ENCODE measurements around the gene STX16.

The STX16 gene

DNA sequence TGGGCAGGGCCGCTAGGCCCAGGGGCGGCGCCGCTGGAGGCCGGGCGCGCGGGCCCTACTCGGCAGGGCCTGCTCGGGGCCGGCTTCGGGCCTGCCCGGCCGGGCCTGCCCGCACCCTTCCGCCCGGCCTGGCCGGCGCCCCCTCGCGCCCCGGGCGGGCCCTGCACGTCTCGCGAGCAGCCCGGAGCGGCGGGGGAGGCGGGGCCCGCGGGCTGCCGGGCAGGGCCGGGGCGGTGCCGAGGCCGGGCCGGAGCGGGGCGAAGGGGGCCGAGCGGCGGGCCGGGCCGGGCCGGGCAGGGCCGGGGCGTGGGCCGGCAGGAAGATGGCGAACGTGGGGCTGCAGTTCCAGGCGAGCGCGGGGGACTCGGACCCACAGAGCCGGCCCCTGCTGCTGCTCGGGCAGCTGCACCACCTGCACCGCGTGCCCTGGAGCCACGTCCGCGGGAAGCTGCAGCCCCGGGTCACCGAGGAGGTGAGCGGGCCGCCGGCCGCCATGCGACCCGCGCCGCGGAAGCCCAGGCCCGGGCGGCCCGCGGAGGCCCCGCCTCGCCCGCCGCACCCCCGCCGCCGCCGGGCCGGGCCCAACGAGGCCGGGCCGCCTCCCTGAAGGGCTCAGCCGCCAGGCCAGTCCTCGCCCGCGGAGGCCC, 41.6 kb downstream of the STX16 start, which contains the start of gene NPEPL1:
NPEPL1 (plus strand) TSS at position 222 of the 647 bp plus-strand sequence; CDS start at position 323, 101 bp downstream.
- Histone ChIP-seq H3K27ac (peak within 1 kb of the TSS; percentile 69 to 98 (median 88)), H3K4me3 (peak within 1 kb of the TSS; percentile 37 to 54 (median 45))

DNA sequence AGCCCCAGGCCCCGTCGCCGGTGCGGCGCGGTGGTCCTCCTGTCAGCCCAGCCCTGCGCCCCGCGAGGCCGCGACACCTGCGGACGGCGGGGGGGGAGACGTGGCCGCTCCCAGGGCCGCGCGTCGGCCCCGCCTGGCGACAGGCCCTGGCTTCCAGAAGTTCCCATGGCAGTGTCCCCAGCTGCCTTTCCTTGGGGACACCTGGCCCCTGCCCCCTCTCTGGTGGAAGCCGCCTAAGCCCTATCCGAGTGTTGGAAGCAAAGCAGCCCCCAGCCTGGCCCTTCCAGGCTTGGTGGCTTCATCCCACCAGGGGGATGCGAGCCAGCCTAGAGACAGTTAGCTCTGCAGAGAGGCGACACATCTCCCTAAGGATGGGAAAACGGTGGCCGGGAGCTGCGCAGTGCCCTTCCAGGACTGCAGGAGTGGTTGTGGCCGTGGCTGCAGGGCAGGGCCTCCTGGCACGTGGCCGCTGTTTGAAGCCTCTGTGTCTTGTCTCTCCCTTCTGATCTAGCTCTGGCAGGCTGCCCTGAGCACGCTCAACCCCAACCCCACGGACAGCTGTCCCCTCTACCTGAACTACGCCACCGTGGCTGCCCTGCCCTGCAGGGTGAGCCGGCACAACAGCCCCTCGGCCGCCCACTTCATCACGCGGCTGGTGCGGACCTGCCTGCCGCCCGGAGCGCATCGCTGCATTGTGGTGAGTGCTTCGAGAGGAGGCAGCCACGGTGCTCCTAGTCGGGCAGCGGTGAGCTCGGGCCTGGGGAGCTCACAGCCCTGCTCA, 42.3 kb downstream of the STX16 start:
- Histone ChIP-seq H3K4me3 (peak overlapping the region; percentile 37 to 54 (median 45)), H3K27ac (peak overlapping the region; percentile 56 to 98 (median 80))

DNA sequence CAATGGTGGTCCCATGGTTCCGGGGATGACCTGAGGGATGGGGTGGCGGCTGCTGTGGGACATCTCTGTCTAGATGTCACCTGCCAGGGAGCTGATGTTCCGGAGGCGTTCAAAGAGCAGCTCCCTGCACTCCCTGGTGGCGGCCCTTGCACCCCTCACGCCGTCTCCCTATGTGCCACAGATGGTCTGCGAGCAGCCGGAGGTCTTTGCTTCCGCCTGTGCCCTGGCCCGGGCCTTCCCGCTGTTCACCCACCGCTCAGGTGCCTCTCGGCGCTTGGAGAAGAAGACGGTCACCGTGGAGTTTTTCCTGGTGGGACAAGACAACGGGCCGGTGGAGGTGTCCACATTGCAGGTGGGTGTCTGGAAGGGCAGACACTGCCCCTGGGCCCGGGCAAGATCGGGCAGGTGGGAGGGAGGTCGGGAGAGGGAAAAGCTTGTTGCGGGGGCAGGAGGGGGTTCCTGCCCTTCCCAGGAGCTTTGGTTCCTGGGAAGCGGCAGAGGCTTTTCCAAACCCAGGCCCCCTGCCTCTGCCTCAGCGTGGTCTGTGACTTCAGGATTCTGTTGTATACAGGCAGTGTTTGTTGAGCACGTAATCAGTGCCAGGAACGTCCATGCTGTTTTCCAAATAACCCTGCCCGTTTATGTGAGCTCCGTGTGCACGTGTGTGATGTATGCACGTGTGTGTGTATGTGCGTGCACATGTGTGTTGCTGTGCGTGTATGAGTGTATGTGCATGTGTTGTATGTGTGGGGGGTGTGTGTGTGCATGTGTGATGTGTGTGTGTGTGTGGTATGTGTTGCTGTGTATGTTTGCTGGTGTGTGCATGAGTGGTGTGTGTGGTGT, 43.4 kb downstream of the STX16 start:
- H3K4me3 ChIP-seq, result no peak overlapping the region
- H3K27ac ChIP-seq, result peak overlapping the region in 1 of 21 experiments; percentile 82

DNA sequence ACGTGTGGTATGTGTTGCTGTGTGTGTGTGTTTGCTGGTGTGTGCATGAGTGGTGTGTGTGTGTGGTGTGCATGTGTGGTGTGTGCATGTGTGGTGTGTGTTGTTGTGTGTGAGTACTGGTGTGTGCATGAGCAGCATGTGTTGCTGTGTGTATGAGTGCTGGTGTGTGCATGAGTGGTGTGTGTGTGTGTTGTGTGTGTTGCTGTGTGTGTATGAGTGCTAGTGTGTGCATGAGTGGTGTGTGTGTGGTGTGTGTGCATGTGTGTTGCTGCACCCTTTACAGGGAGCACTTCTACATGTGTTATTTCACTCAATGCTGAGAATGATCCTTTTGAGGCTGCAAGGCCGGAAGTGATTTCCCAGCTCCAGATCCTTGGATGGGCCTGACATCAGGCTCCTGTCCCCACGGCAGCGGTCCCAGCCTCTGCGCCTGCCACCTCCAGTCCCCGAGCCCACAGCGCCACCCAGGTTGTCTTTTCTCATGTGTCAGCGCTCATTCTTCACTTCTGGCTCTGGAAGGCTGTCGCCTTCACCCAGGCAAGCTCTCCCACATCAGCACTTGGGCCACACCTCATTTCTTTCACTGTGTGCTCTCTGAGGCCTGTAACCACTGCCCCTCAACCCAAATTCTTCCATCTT, 44.1 kb downstream of the STX16 start:
- Histone ChIP-seq H3K27ac (no peak overlapping the region), H3K4me3 (no peak overlapping the region)

DNA sequence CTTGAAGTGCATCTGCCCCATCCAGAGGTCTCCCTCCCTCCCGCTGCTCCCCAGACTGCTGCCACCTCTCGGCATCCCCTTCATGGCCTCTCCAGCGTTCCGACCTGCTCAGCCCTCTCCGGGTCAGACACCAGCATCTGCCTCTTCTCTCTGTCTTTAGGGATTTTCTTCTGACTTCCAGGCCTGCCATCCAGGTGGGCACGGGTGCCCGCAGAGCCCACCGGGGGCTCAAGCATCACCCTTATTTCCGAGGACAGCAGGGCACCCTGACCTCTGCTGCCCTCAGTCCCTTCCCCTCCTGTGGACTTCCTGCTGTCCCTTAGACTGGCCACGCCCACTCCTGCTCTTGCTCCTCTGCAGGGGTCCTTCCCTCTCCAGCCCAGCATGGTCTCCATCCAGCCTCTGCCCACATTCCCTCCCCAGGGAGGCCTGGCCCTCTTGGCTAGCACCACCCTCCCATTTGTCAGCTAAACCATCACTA, 44.9 kb downstream of the STX16 start:
- no peak overlapping the region for H3K4me3 ChIP-seq
- H3K27ac ChIP-seq, result no peak overlapping the region

DNA sequence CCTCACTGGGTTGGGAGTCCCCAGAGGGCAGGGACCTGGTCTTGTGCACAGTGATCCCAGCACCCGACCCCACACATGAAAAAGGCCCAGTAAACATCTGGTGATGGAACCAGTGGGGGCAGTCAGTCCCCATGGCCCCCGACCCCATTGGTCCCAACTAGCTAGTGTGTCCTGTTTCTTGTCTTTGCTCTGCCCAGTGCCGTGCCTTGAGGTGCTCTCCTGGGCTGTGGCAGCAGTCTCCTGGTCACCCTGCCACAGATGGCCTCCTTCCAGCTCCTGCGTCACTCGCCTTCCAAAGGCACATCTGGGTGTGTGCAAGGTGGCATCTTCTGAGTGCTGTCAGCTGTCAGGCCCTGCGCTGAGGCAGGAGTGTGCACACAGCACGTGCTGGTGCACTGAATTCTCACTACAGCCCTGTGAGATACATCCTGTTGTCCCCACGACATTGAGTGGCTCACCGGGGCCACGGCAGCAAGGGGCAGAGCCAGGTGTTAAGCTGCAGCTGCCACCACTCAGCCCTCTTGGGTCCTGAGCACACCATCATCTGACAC, 45.4 kb downstream of the STX16 start:
- H3K27ac ChIP-seq, result no peak overlapping the region

DNA sequence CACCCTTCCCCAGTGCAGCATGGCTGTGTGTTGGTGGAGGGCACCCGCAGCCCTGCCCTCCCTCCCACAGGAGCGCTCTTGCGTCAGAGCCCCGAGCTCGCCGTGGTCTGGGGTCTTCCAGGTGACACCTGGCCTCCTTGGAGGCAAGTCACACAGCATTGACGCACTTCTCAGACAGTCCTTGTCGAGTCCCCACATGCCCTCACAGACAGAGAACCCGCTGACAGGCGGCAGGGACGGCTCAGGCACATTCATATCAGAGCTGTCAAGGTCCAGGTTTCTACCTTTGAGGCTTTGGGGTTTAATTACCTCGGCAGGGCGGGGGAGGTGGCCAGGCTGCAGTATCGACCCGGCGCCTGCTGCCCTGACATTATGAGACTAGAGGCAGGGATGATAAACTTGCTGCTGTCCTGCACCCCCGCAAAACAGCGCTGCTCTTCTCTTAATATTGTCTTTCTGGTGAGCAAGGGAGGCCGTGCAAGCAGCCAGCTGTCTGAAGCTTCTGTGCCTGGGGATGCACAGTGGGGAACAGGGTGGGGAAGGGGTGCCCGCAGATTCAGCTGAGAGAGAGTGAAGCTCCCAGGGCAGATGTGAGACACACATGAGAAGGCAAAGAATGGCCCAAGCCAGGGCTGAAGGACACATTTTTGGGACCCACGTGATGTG, 46.3 kb downstream of the STX16 start:
- no peak overlapping the region for H3K27ac ChIP-seq
- no peak overlapping the region for H3K4me3 ChIP-seq

More for the DNA sequence above, 45.4 kb downstream of the STX16 start:
- no peak overlapping the region for H3K4me3 ChIP-seq

DNA sequence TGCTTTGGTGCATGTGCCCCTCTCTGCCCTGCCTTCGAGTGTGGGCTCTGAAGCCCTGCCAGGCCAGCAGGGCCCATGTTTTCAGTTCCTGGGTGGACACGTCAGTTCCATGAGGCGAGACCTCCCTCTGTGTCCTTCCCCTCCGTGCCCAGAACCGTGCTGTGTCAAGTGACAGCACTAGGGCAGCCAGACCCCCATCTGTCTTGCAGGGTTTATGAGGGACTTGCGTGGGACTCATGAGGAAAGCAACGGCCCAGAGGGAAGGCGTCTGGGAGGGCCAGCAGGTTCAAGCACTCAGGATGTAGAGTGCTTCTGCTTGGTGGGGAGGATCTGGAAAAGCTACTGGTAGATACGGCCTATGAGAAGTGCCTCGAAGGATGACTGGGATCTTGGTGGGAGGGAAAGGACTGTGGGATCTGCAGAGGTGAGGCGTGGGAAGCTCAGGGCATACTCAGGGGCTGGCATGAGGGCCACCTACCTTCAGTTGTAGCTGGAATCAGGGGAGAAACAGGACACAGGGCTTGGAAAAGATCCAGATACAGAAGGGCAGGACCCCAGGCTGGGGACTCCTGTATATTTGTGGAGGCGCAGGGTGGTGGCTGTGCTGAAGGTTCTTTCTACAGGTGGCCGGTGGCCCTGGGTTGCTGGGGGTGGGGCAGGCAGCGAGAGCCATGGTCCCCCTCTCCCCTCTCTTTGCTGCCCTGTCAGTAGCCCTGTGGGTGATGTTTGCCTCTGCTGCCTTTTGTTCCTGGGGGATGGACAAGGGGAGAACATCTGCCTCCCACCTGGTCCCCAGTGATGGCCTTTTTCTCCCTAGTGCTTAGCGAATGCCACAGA, 47.0 kb downstream of the STX16 start:
- no peak overlapping the region for H3K4me3 ChIP-seq
- H3K27ac ChIP-seq, result peak overlapping the region in 1 of 21 experiments; percentile 72

DNA sequence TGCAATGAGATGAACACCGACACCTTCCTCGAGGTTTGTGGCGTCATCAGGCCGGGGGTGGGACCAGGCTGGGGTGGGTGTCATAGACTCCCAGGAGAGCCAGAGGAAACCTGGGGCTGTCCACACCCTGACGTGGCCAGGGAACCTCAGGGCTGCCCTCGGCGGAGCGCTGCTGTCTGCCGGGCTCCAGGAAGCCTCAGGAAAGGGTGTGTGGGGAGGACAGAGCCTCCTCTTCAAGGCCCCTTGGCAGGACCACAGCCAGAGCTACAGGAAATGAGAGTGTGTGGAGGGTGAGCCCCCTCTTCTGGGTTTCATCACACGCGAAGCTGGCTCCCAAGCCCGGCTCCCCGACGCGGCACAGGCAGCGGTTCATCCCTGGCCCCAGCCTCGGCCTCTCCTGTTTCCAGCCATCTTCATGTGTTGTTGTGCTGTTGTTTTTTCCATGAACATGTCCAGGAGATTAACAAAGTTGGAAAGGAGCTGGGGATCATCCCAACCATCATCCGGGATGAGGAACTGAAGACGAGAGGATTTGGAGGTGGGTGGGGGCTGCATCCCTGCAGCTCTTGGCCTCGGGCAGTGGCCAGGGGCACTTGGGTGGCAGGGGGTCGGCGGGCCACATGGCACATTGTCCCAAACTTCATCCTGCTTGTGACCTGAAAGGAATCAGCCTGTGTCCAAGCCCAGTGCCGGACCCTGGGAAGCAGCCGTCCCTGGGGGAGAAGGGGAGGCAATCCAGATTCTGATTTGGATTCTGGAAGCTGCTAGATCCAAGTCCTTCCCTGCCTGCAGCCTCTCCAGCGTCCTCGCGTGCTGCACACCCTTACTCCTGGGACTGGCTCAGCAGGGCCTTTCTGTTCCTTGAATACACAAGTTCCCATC, 47.9 kb downstream of the STX16 start:
- H3K4me3 ChIP-seq, result no peak overlapping the region
- H3K27ac ChIP-seq, result peak overlapping the region in 1 of 21 experiments; percentile 72

DNA sequence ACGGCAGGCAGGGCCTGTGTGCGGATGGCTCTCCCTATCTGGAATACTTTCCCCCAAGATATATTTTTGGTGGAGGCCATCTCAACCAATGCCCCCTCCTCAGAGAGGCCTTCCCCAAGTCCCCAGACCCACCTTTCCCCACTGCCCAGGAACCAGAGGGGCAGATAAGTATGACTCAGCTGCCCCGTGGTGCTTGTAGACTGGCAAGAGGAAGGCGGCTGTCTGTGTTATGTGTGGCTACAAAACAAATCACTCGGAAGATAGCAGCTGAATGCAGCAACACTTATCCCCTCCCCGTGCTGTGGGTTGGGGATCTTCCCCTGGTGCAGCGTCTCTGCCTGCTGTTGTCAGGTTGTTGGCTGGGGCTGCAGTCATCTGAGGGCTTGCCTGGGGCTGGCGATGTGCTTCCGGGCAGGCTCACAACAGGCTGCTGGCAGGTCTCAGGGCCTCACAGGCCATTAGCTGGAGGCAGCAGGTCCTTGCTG, 48.6 kb downstream of the STX16 start:
- H3K27ac ChIP-seq, result peak overlapping the region in 1 of 21 experiments; percentile 16
- no peak overlapping the region for H3K4me3 ChIP-seq

DNA sequence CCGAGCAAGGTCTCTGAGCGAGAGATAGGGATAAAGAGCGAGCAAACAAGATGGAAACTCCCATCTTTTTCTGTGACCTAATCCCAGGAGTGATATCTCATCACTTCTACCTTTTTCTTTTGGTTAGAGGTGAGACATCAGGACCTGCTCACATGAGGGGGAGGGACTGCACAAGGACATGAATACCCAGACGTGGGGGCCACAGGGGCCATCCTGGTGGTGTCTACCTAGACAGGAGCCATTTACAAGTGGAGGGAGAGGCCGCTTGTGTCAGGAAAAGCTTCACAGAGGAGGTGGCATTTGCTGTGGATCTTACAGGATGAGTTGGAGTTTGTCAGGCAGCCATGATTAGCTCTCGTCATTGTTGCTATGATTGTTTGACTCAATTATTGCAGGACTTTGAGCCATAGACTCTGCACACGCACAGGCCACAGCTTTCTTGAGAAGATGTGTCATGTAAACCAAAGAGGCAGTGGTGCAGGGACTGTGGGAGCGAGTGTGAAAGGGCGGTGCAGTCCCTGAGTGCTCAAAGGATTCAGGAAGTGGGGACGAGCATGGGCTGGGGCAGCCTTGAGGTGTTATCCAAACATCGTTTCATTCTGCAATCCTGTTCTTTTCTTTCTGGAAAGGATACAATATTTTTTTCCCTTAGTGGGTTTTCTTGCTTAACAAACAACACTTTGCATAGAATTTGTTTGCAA, 49.2 kb downstream of the STX16 start:
- no peak overlapping the region for H3K4me3 ChIP-seq
- peak overlapping the region in 1 of 21 experiments; percentile 16 for H3K27ac ChIP-seq

DNA sequence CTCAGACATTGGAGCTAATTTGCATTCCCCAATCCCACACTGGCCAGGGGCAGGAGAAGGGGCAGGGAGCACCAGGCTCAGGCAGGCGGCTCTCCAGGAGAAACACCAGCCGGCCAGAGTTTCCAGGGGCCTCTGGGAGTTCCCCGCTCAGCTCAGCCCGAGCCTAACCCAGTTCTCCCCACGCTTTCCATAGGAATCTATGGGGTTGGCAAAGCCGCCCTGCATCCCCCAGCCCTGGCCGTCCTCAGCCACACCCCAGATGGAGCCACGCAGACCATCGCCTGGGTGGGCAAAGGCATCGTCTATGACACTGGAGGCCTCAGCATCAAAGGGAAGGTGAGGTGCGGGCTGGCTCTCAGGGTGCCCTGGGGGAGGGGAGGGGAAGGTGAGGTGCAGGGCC, 49.7 kb downstream of the STX16 start:
- no peak overlapping the region for H3K27ac ChIP-seq

DNA sequence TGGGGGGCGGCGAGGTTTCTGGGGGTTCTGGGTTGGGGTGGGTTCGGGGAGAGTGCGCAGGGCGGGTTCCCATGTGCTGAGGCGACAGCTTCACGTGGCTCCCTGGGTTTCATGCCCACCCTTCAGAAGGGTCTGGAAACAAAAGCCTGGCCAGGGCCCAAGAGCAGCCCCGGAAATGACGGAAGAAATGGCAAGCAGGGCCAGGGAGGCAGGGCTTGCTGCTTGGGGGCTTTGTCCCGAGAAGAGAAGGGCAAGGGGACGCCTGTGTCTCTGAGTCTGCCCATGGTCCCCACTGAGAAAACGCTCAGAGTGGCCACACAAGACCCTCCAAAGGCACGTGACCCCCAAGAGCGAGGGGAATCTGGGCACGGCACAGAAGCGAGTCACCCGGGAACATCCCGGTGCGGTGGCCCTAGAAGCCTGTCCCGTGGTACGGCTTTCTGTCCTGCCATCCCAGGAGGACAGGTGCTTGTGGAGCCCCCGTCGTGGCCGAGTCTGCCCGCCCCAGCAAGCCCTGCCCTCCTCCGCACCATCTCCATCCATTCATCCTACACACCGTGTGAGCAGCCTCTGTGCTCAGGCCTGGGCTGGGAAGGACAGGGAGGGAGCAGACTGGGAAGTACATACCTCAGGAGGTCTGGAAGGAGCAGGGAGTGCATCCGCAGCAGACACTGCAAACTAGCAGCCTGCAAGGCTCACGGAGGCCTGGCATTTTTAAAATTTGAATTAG, 50.5 kb downstream of the STX16 start:
- Histone ChIP-seq H3K4me3 (no peak overlapping the region), H3K27ac (no peak overlapping the region)

More for the DNA sequence above, 49.7 kb downstream of the STX16 start:
- no peak overlapping the region for H3K4me3 ChIP-seq

DNA sequence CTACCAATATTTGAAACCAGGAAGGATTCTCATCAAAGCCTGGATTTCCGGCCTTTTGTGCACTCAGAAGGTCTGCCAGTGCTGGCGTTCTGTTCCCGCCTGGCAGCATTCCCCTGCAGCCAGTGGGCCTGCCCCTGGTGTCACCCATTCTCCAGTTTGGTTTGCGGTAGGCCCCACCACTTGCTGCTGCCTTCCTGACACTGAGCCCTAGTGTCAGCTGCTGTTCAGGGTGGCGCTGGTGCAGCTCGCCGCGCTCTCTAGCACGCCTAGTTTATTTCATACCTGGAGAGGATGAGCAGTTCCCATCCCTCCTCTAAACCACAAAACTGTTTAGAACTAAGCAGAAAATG, 51.1 kb downstream of the STX16 start:
- H3K4me3 ChIP-seq, result no peak overlapping the region
- H3K27ac ChIP-seq, result no peak overlapping the region

DNA sequence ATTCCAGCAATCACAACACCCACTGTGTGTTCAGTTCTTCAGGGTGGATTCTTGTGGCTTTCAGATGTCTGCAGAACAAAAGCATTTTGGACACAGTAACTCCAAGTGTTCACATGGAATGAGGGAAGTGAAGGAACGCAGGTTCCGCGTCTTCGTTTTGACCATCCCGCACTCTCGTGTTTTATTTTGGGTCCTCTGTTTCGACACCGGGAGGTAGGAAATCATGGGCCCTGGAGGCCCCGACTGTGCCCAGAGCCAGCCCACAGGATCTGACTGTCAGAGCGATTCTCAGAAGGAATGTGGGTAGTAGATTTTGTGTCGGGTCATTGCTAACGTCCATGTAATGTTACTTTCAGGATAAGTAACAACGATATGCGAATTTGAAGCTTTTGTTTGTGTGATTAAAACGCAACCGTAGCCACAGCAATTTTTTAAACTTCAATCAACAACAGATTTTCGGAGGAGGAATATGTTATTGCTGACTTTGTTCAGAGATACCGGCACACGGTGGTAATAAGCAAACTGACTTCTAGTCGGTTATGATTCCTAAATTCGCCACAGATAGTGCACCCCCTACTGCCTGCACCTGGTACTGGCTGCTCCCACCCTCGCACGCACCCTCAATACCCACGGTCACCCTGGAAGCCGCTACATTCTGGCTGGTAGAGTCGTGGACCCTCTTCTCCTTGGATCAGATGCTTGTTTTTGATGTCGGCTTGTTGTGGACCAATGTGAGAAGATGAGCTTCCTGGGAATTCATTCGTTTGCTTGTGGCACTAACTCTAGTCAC, 52.0 kb downstream of the STX16 start:
- no peak overlapping the region for H3K27ac ChIP-seq
- H3K4me3 ChIP-seq, result no peak overlapping the region

All from skin epidermis (tissue), 12 donors.